Activated CD4-positive, alpha-beta T cell treated with anti-CD3 and anti-CD28 coated beads for 1 hour (primary cell): ENCODE results near the gene ARRDC3.
"Not testable (repeated sequence)": the region's sequence is repeated elsewhere in the genome, so short reads cannot be mapped to it uniquely, and the experiment has no call there.

Experiments
- DNase-seq: peaks from one replicate; pipeline ENCODE4 v3.0.0-alpha.2; 2020

Gene ARRDC3

DNA sequence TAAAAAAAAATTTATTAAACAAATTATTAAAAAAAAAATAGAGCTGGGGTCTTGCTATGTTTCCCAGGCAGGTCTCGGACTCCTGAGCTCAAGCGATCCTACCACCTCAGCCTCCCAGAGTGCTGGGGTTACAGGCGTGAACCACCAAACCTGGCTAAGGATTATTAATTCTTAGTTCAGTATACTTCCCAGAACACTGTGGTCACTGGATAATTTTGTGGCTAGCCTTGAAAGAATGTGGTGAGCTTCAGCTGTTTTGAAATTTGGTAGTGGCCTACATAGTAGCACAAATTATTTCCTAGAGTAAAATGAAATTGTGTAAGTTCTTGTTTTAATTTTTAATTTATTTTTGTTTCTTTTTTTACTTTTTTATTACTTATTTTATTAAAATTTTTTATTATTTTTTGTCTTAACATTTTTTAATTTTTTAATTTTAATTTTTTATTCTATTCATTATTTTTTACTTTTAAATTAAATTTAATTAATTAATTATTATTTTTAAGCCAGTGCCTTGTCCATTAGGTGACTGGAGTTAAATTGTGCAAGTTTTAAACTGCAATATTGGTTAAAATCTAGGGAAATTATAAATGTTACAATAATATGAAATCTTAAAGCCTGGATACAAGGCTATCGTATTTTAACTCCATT is 23.0 kb downstream of the ARRDC3 start:
- no peak for DNase-seq

DNA sequence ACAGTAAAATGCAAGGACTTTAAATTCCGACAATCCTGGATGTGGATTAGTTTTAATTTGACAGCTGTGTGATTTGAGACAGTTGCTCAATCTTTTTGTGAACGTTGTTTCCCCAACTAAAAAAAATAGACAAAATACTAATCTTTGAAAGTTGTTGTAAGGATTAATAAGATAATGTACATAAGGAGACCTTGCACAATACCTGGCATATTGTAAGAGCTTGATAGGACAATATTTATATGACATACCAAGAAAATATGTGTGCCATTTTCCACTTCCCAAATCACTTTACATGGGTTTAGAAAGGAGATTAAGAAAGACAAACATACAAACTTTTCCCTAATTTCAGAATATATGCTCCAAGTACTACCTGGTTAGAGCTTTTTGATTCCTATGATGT is 25.3 kb downstream of the ARRDC3 start:
- no peak for DNase-seq

DNA sequence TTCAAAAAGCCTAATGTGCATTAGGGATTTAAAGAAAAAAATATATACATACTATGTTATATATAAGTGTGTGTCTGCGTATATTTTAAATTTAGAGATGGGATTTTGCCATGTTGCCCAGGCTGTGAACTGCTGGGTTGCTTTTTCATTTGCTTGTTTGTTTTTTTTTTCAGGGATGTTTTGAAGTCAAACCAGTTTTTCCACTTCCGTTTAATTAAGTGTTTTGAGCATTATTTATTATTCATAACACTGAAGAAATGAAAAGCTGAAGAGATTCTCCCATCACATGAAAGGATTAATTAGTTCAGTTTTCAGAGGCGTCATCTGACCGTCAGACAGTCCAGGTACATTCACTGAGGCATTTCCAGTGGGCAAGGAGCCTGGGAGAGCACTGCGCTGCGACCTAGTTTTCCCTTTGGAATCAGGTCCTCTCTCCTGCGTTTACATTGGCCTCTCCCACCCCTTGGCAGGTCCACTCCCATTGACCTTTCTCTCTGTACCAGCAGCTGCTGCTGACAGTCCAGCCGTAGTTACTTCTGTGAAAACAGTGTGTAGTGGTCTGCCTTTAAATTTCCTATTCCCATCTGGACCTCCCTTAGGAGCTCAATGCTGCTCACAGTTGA is 26.0 kb downstream of the ARRDC3 start:
- DNase-seq: no peak

DNA sequence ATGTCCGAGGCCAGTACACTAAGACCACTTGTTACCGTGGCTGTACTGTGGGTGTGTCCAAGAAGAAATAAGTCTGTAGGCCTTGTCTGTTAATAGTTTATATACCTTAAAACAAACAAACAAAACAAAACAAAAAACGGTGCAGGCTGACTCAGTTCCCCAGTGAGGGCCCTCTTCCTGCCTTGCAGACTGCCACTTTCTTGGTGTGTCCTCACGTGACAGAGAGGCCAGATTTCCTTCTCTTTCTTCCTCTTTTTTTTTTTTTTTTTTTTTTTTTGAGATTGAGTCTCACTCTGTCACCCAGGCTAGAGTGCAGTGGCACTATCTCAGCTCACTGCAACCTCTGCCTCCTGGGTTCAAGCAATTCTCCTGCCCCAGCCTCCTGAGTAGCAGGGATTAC is 28.2 kb downstream of the ARRDC3 start:
- DNase-seq: not testable (repeated sequence)

DNA sequence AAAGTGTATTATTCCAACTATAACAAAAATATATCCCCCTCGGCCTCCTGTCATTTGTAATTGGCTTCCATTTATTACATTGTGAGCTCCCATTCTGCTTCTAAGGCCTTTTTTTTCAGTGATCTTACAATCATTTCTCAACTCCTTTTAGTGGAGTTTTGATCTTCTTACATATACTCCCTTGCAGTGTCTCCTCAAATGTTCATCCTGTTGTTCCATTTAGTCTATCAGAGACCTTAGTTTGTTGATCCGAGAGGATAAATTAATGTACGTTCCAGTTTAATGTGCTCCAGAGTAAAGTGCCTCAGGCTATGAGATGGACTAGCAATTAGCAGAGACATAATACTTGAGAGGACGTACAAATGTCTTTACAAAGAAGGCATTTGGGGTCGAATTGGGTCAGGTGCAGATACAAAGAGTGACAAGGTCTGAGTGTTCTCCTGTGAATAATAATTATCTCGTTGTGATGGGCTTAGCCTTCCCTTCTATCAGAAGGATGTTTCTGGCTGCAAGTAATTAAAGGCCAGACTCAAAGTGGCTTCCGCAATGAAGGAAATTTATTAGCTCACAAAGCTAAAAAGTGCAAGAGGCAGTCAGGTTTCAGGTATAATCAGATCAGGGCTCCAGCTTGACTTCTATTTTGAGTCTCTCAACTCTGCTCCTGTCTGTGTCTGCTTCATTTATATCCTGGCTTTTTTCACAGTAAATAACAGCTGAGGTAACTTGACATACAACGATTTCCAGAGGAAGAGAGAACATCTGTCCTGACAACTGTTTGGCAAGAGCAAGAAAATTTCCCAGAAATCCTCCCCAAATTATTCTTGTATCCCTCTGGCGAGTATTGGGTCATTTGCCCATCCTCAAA is 30.1 kb downstream of the ARRDC3 start:
- DNase-seq: no peak

DNA sequence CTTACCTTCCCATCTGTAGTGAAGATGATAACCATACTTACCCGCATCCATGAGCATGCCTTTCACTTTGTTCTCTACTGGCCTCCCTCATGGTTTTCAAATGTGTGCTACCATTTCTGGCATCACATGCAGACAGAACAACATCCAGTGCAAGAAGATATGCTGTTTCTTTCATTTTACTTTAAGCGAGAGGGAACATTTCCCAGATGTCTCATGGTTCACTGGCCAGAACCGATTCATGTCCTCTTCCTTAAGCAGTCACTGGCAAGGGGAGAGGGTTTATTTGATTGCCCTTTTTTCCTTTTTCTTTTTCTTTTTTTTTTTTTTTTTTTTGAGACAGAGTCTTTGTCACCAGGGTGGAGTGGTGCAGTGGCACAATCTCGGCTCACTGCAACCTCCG is 37.7 kb downstream of the ARRDC3 start:
- DNase-seq: no peak

DNA sequence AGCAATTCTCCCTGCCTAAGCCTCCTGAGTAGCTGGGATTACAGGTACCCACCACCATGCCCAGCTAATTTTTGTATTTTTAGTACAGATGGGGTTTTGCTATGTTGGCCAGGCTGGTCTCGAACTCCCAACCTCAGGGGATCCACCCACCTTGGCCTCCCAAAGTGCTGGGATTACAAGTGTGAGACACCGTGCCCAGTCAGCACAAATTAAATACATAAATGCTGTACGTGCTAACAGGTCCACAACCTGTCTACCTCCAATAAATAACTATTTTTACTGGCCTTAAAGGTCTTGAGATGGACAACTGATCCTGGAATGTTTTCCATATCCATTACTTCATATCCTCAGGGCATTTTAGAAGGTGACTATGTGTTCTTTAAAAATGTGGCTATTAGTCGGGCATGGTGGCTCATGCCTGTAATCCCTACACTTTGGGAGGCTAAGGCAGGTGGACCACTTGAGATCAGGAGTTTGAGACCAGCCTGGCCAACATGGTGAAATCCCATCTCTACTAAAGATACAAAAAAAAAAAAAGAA is 38.4 kb downstream of the ARRDC3 start:
- not testable (repeated sequence) for DNase-seq

DNA sequence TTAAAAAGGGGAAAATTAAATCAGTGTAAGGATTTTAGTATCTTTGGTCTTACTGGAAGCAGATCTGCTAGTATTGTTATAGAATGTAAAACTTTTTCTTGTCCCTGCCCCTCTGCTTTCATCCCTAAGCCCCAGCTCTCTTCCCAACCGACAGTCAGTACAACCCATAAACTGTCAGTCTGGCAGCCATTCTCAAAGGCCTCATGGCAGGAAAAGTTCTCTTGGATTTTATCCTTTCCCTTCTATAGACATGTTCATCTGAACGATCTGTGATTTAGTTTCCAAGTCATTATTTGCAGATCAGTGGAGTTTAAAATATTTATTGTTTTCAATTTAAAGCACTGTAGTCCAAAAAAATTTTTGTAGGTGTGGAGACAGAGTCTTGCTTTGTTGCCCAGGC is 39.2 kb downstream of the ARRDC3 start:
- DNase-seq: no peak

DNA sequence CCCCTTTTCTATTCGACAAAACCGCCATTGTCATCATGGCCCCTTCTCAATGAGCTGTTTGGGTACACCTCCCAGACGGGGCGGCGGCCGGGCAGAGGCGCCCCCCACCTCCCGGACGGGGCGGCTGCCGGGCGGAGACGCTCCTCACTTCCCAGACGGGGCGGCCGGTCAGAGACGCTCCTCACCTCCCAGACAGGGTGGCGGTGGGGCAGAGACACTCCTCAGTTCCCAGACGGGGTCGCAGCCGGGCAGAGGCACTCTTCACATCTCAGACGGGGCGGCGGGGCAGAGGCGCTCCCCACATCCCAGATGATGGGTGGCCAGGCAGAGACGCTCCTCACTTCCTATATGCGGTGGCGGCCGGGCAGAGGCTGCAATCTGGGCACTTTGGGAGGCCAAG is 40.2 kb downstream of the ARRDC3 start:
- DNase-seq: not testable (repeated sequence)

DNA sequence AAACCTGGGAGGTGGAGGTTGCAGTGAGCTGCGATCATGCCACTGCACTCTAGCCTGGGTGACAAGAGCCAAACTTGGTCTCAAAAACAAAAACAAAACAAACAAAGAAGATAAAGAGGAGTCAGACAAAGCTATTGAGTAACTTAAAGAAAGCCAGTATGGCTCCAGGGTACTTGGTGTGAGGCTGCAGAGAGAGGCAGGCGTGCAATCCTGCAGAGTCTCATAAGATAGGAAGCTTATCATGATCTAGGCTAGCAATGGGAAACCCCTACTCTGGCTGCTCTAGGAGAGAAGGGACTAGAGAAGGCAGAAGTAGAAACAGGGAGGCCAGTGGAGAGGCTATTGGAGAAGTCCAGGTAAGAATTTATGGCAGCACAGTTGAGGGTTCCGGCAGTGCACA is 42.0 kb downstream of the ARRDC3 start:
- DNase-seq: no peak

DNA sequence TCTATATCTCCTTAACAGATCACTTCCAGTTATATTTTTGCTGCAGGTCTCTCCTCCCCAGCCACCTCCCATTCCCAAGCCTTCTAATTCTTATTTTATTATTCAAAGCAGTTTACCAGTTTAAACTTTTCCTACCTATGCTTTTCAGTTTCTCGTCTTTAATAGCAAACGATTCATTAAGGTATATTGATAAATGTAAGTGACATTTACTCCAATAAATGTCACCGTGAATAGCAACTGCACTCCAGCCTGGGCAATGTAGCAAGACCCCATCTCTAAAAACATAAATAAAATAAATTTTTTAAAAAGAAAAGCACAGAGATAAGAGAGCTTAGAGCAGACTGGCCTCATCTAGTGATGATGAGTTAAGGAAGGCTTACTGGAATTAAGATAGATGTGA is 42.6 kb downstream of the ARRDC3 start:
- no peak for DNase-seq

DNA sequence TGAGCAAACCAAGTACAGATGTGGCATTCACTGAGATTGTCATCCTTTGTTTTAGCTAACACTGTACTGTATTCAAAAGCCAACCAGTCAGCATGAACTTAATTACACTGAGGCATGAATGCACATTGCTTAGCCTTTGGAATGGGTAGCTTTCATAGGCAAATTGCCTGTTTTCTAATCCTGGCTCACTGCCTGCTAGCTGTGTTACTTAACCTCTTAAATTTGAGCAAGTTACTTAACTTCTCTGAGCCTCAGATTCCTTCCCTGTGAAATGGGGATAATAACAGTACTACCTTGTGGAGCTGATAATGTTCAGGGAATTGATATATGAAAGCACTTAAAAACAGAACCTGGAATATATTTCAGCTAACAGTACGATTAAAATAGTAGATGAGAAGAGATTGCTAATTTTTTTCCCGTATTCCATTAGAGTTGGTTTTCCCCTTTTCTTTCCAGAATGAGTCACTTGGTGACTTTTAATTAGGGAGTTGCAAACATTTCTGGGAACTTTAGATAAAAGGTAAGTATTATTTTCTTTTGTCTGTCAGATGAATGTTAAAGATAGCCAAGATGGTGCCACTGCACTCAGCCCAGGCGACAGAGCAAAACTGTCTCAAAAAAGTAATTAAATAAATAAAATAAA is 43.9 kb downstream of the ARRDC3 start:
- DNase-seq: no peak

DNA sequence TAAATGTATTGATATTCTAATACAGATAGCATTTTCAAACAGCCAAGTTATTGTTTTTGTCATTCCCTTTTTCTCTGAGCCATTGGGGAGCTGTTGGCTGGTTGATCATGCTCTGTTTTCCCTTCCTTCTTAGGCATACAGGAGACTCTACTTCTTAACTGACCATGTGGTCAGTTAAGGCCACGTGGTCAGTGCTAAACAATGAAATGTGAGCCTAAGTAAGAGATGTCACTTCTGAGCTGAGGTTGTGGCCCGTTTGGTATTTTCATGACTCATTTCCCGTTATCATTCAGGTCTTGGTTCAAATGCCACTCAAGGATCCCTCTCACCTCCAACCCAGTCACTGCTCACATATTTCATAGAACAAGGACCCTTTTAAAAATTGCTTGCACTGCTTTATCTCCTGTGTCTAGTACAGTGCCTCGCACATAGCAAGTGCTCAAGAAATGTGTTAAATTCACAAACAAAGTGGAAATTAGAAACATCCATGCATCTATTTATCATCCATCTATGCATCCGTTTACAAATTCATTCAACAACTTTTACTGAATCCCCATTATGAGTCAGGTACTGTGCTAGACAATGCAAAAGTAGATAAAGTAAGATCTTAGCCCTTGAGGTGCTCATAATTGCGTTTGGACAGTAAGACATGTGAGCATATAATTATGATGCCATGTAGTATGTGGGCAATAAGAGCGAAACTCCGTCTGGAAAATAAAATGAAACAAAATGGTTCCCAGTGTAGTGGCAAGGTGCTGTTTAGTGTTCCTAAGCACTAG is 50.7 kb downstream of the ARRDC3 start:
- no peak for DNase-seq

DNA sequence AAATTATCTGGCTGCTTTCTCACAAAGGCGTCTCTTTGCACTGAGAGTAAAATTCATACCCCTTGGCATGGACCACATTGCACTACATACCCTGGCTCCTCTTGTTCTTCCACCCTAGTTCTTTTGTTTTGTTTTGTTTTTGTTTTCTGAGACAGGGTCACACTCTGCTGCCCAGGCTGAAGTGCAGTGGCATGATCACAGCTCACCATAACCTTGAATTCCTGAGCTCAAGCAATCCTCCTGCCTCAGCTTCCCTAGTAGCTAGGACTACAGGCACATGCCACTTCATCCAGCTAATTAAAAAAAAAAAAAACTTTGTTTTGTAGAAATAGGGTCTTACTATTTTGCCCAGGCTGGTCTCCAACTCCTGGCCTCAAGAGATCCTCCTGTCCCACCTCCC is 51.4 kb downstream of the ARRDC3 start:
- no peak for DNase-seq

DNA sequence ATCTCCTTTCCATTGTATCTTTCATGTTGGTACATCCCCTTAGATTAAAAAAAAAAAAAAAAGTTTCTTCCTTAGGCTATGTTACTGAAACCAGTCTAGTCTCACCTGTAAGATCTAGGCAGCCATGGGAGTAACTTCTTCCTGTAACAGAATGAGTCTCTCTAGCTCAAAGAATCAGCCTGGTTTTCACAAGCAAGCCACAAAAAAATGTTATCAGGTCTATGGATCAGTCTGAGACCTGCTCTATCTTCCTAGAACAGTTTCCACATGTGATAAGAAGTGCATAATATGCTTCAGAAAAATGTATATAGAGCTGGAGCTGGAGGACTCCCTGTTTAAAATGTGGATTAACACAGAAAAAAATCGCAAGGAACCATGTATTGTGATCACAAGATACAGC is 53.8 kb downstream of the ARRDC3 start:
- DNase-seq: no peak

DNA sequence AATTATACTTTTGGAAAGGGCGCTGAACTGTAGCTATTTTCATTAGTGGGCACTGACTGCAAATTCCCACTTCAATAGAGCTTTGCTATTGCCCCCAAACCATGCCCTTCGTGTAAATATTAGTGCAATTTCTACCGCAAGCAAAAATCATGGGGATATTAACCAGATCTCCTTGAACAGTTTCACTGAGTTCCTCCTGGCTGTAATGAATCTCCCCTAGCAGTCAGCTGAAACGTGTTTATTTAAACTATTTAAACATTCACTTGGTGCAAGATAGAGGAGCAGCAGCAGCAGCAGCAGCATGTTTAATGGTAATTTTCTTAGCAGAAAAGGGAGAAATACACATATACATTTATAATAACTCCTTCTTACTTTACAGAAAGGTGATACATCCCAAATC is 54.4 kb downstream of the ARRDC3 start:
- no peak for DNase-seq

DNA sequence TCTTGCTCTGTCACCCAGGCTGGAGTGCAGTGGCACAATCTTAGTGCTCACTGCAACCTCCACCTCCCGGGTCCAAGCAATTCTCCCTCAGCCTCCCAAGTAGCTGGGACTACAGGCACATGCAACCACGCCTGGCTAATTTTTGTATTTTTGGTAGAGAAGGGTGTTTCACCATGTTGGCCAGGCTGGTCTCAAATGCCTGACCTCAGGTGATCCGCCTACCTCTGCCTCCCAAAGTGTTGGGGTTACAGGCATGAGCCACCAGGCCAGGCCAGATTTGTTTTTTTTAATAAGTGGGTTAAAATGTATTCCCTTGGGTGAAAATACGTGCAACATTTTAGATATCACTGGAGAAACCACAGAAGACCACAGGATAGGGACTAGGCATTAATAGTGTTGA is 60.1 kb downstream of the ARRDC3 start:
- DNase-seq: not testable (repeated sequence)

DNA sequence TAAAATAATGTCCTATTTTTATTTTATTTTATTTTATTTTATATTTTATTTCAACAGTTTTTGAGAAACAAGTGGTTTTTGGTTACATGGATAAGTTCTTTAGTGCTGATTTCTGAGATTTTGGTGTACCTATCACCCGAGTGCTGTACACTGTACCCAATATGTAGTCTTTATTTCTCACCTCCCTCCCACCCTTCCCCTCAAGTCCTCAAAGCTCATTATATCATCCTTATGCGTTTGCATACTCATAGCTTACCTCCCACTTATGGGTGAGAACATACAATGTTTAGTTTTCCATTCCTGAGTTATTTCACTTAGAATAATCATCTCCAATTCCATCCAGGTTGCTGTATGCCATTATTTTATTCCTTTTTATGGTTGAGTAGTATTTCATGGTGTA is 63.5 kb downstream of the ARRDC3 start:
- no peak for DNase-seq

DNA sequence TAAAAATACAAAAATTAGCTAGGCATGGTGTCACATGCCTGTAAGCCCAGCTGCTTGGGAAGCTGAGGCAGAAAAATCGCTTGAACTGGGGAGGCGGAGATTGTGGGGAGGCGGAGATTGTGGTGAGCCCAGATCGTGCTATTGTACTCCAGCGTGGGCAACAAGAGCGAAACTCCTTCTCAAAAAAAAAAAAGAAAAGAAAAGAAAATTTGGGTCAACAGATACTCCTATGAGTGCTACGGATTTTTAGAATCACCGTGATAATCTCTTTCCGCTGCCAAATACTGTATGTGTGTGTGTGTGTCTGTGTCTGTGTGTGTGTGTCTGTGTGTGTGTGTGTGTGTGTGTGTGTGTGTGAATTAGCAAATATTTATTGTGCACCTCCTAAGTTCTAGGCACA is 64.4 kb downstream of the ARRDC3 start:
- DNase-seq: no peak
